ENCODE data around the gene ADD1.

The ADD1 gene

GRCh38 chr4:2891294-2891693 lies 47.6 kb downstream of the ADD1 start:
- H3K27ac ChIP-seq = no peak overlapping the region
- no peak overlapping the region for H3K4me3 ChIP-seq
- no peak for TF ChIP-seq CTCF (IDR thresholded peaks at IDR 0.05)
- DNase-seq (ENCODE audit: low spot score) = no peak

GRCh38 chr4:2893772-2894171 lies 50.1 kb downstream of the ADD1 start:
- no peak for DNase-seq (ENCODE audit: low spot score)
- H3K4me3 ChIP-seq = no peak overlapping the region
- no peak overlapping the region for H3K27ac ChIP-seq
- TF ChIP-seq CTCF (IDR thresholded peaks at IDR 0.05) = no peak

- TF ChIP-seq CTCF (IDR thresholded peaks at IDR 0.05) = no peak
- DNase-seq (ENCODE audit: low spot score) = no peak
- Histone ChIP-seq H3K4me3 (no peak overlapping the region), H3K27ac (no peak overlapping the region)
Observed at GRCh38 chr4:2898001-2898400, 54.4 kb downstream of the ADD1 start.

- no peak for DNase-seq (ENCODE audit: low spot score)
- H3K27ac ChIP-seq = no peak overlapping the region
- no peak for TF ChIP-seq CTCF (IDR thresholded peaks at IDR 0.05)
- H3K4me3 ChIP-seq = no peak overlapping the region
Observed at GRCh38 chr4:2900741-2901140, 57.1 kb downstream of the ADD1 start.

- H3K27ac ChIP-seq = no peak overlapping the region
Observed at GRCh38 chr4:2901186-2901585, 57.5 kb downstream of the ADD1 start.

GRCh38 chr4:2902126-2902525 lies 58.5 kb downstream of the ADD1 start:
- Histone ChIP-seq H3K27ac (no peak overlapping the region), H3K4me3 (no peak overlapping the region)
- DNase-seq (ENCODE audit: low spot score) = no peak
- no peak for TF ChIP-seq CTCF (IDR thresholded peaks at IDR 0.05)

More at GRCh38 chr4:2901186-2901585, 57.5 kb downstream of the ADD1 start:
- no peak overlapping the region for H3K4me3 ChIP-seq
- DNase-seq (ENCODE audit: low spot score) = no peak
- no peak for TF ChIP-seq CTCF (IDR thresholded peaks at IDR 0.05)

GRCh38 chr4:2905544-2905943 lies 61.9 kb downstream of the ADD1 start:
- Histone ChIP-seq H3K27ac (no peak overlapping the region), H3K4me3 (no peak overlapping the region)
- TF ChIP-seq CTCF (IDR thresholded peaks at IDR 0.05) = no peak
- no peak for DNase-seq (ENCODE audit: low spot score)
